ENCODE measurements around the gene ACP1.

DNA sequence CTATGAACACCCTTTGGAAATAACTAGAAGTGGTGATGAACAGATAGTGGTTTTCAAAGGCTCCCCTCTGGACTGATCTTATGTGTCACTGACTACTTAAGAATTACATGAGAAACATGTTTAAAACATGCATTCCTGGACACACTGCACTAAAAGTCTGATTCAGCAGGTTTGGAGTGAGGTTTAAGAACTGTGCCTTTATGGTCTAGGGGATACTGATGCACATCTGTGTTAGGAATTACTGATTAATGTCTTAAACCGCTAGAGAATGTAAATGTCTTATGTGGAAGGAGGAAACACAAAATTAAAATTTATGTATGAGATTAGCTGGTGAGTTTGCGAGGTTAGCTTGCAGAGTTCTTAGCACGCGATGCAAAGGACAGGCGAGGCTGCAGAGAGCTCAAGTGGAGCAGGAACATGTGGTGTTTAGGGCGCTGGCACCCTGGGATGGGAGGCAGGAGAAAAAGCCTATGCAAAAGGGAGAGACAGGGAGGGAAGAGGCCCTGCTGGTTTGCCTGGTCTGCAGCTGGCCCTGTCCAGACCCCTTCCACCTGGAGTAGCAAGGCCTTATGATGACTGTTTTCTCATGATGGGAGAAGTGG, 12.6 kb upstream of the ACP1 start:
- TF ChIP-seq EZH2phosphoT487 (IDR thresholded peaks at IDR 0.05; ENCODE audit: low read depth) = no peak
- TF ChIP-seq, protein P1, sequence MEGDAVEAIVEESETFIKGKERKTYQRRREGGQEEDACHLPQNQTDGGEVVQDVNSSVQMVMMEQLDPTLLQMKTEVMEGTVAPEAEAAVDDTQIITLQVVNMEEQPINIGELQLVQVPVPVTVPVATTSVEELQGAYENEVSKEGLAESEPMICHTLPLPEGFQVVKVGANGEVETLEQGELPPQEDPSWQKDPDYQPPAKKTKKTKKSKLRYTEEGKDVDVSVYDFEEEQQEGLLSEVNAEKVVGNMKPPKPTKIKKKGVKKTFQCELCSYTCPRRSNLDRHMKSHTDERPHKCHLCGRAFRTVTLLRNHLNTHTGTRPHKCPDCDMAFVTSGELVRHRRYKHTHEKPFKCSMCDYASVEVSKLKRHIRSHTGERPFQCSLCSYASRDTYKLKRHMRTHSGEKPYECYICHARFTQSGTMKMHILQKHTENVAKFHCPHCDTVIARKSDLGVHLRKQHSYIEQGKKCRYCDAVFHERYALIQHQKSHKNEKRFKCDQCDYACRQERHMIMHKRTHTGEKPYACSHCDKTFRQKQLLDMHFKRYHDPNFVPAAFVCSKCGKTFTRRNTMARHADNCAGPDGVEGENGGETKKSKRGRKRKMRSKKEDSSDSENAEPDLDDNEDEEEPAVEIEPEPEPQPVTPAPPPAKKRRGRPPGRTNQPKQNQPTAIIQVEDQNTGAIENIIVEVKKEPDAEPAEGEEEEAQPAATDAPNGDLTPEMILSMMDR (IDR thresholded peaks at IDR 0.05; ENCODE audit: low read depth, low read length) = no peak
